ENCODE results near the gene NKD1. TPM values are rescaled to one million over a fixed set of nuclear protein-coding genes. Genes with fewer than 3 reads are reported as not detected.

NKD1 gene
- total RNA-seq, 2 experiments from 2014 or later = 0.04 to 0.06 TPM

- Histone ChIP-seq H3K27ac (ENCODE audit: low read depth, low read length, poor library complexity, severe bottlenecking) (no peak overlapping the region), H2AFZ (ENCODE audit: low read length) (no peak overlapping the region), H3K9me2 (ENCODE audit: insufficient read depth, low read length) (no peaks in the 10 kb centered on the region), H3K9me3 (ENCODE audit: low read length) (no peaks in the 10 kb centered on the region), H3K4me3 (ENCODE audit: low read depth, low read length, poor library complexity, severe bottlenecking) (no peak overlapping the region), H3K79me2 (ENCODE audit: insufficient read depth, low read depth, low read length) (no peaks in the 10 kb centered on the region), H3K4me2 (ENCODE audit: low read length) (no peak overlapping the region), H3K4me1 (ENCODE audit: insufficient read depth, low read length, poor library complexity, severe bottlenecking) (no peaks in the 10 kb centered on the region), H4K20me1 (ENCODE audit: insufficient read depth, low read length) (no peaks in the 10 kb centered on the region), H3K36me3 (ENCODE audit: insufficient read depth, low read length) (no peaks in the 10 kb centered on the region)
- ChIA-PET CTCF (ENCODE audit: unreplicated experiment) (no interaction called here), POLR2A (no interaction called here)
- no peak for TF ChIP-seq CTCF (conservative IDR thresholded peaks at IDR 0.05; ENCODE audit: low read length)
- TF ChIP-seq EZH2phosphoT487 (IDR thresholded peaks at IDR 0.05; ENCODE audit: borderline replicate concordance, low read depth, low read length) = no peak
- no TSS peak for BruUV-seq (replicated peaks)
- intact Hi-C loops (cut with micrococcal nuclease; ENCODE audit: unreplicated experiment) = no loop called here
- DNase-seq (ENCODE audit: low spot score) = no peak
These were observed 90.8 kb downstream of the NKD1 start for GRCh38 chr16:50638816-50639670.

DNA sequence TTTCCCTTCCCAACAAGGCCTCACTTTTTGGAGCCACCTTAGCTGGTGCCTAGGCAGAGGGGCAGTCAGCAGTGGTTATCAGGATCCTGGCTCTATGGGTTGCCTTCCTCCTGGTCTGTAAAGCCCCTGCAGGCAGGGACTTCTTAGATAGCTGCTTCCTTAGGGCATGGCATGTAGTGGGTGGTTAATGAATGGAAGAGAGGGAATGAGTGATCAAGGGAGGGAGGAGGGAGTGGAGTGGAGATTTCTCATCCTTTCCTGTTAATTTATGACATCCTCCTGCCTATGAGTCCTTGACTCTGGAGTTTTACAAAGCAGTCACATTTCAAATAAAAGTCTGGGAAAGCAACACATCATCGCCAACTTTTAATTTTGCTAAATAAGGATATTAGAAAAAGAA lies 92.2 kb downstream of the NKD1 start:
- no peak for DNase-seq (ENCODE audit: low spot score)
- H3K4me3 ChIP-seq (ENCODE audit: low read depth, low read length, poor library complexity, severe bottlenecking) = no peak overlapping the region
- no peaks in the 10 kb centered on the region for H3K9me2 ChIP-seq (ENCODE audit: insufficient read depth, low read length)
- H3K79me2 ChIP-seq (ENCODE audit: insufficient read depth, low read depth, low read length) = no peaks in the 10 kb centered on the region
- CTCF ChIA-PET (ENCODE audit: unreplicated experiment) = no interaction called here
- H3K36me3 ChIP-seq (ENCODE audit: insufficient read depth, low read length) = no peaks in the 10 kb centered on the region
- no peaks in the 10 kb centered on the region for H3K4me1 ChIP-seq (ENCODE audit: insufficient read depth, low read length, poor library complexity, severe bottlenecking)
- TF ChIP-seq CTCF (conservative IDR thresholded peaks at IDR 0.05; ENCODE audit: low read length) (no peak), EZH2phosphoT487 (IDR thresholded peaks at IDR 0.05; ENCODE audit: borderline replicate concordance, low read depth, low read length) (no peak)
- no peak overlapping the region for H3K27ac ChIP-seq (ENCODE audit: low read depth, low read length, poor library complexity, severe bottlenecking)
- H4K20me1 ChIP-seq (ENCODE audit: insufficient read depth, low read length) = no peaks in the 10 kb centered on the region
- intact Hi-C loops (cut with micrococcal nuclease; ENCODE audit: unreplicated experiment) = no loop called here
- no peak overlapping the region for H3K4me2 ChIP-seq (ENCODE audit: low read length)
- no TSS peak for BruUV-seq (replicated peaks)
- no peaks in the 10 kb centered on the region for H3K9me3 ChIP-seq (ENCODE audit: low read length)
- no peak overlapping the region for H2AFZ ChIP-seq (ENCODE audit: low read length)
- POLR2A ChIA-PET = interaction anchor here (0.6 to 0.7 kb wide), 2 partner anchors 82 to 1774 kb away, joined by 3 read pairs; no protein-coding TSS in a partner anchor
